Heart left ventricle (tissue), 13 donors: Measurements from ENCODE around the gene ZNF12.
"Not testable (repeated sequence)": the region's sequence is repeated elsewhere in the genome, so short reads cannot be mapped to it uniquely, and the experiment has no call there.

Source experiments
- POLR2A ChIP-seq, 2 donors: fragments of 450-650 bp; IDR thresholded peaks; one replicate each; pipeline ENCODE4 v1.6.1; 2017; ENCODE audit warnings: antibody characterized with exemption in 2 of 2, mild to moderate bottlenecking in 2 of 2, moderate library complexity in 2 of 2
- TF ChIP-seq, protein P1 (sequence below), 12 donors: fragments of 200-600 bp; sonication (generic) in 4 of 12; IDR thresholded peaks; one replicate each; pipeline versions ENCODE4 v1.5.0 to v1.8.0; 2018 to 2022; ENCODE audit warnings: antibody characterized with exemption in 12 of 12, mild to moderate bottlenecking in 5 of 12
- donor health status: ischemic (EF 13 %, LVEDD 7.1; RV severe dilation, severe dysfunction).
- donor health status: DM: no; HTN: yes; CAD: no.
- donor health status: DM: no; HTN: no; CAD: no.
- donor health status: ischemic (EF 25% LVEDD 6.9; RV normal size, moderate dysfunction).
- donor health status: ischemic (EF 25% LVEDD 5.7; RV mildly dilated, moderate dysfunction).
- donor health status: ischemic (EF 35%, LVEDD 5.7; RV mildly dilated, moderate dysfunction).
- donor health status: nonischemic (EF 11% LVEDD 7.7; RV severe dilation, severe dysfunction).
- donor health status: DM: yes; HTN: yes; CAD: no.
- donor health status: PGD.
- donor health status: ischemic (EF 29% LVEDD 5.4; RV normal size, mild dysfunction).
- donor health status: nonischemic (EF 23%, LVEDD 6.1; RV moderate dilation, normal function).

DNA sequence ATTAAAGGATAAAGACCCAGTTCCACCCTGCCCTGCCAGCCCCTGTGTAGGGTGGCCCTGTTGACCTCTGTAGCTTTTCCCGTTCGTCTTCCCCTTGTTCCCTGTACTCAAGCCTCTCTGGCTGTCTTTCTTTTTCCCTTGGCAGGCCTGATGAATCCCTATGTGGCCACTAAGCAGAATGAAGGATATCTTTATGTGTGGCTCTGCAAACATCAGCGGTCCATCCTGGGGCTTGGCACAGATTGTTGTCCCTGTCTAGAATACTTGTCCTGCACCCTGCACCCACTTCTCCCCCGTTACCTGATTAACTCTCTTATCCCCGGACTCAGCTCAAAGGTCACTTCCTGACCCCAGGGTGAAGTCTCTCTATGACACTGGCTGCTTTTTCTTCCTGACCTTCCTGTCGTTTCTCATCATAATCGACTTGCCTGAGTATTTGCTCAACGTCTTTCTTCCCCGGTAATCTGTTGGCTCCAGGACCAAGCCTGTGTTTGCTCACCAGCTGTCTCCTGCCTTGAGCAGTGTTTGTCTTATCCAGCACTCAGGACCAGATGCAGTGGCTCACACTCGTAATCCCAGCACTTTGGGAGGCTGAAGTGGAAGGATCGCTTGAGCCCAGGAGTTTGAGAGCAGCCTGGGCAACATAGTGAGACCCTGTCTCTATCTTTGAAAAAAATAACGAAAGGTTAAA lies 37.8 kb upstream of the ZNF12 start:
- not testable (repeated sequence) for TF ChIP-seq POLR2A (IDR thresholded peaks at IDR 0.05)
- TF ChIP-seq, protein P1, sequence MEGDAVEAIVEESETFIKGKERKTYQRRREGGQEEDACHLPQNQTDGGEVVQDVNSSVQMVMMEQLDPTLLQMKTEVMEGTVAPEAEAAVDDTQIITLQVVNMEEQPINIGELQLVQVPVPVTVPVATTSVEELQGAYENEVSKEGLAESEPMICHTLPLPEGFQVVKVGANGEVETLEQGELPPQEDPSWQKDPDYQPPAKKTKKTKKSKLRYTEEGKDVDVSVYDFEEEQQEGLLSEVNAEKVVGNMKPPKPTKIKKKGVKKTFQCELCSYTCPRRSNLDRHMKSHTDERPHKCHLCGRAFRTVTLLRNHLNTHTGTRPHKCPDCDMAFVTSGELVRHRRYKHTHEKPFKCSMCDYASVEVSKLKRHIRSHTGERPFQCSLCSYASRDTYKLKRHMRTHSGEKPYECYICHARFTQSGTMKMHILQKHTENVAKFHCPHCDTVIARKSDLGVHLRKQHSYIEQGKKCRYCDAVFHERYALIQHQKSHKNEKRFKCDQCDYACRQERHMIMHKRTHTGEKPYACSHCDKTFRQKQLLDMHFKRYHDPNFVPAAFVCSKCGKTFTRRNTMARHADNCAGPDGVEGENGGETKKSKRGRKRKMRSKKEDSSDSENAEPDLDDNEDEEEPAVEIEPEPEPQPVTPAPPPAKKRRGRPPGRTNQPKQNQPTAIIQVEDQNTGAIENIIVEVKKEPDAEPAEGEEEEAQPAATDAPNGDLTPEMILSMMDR (IDR thresholded peaks at IDR 0.05), result not testable (repeated sequence)
